Left colon (tissue), 2 donors: ENCODE measurements around the gene FNIP2. TPM values are rescaled to one million over a fixed set of nuclear protein-coding genes. Genes with fewer than 3 reads are reported as not detected.
A peak's percentile ranks its signal among the peaks of the same experiment; 100 is the strongest.
"Not testable (repeated sequence)": the region's sequence is repeated elsewhere in the genome, so short reads cannot be mapped to it uniquely, and the experiment has no call there.

Experiments
- ATAC-seq: fragments of 200-7000 bp; cut with Tn5 transposase; one replicate; pipeline ENCODE4 v1.9.1; 2020; ENCODE audit warnings: mild to moderate bottlenecking, moderate library complexity
- DNase-seq, 2 donors: peaks; one replicate each; pipeline ENCODE4 v3.0.0-alpha.2; 2020
- intact Hi-C, 2 donors: fragments of 100-400 bp; cut with DNase I in 1 of 2; cut with micrococcal nuclease in 1 of 2; formaldehyde crosslinking; loops; one replicate each; pipeline versions ENCODE4 v1.11.2 to v1.14.0; 2022; cut with DNase I, micrococcal nuclease
- total RNA-seq, 2 donors: library from RNA; stranded (reverse); fragmentation: NEBNext Ultra II Directional; extraction: Animal tissue kit (Norgen Biotek cat#: 25700); gene quantifications; one replicate each; pipeline ENCODE4 v1.2.1, GENCODE V29; 2021
- donor health status: DM: no; HTN: no; CAD: no.
- donor health status: DM: yes; HTN: yes; CAD: no.

The FNIP2 gene
- total RNA-seq, 2 donors from 2014 or later, result 69.0 TPM

DNA sequence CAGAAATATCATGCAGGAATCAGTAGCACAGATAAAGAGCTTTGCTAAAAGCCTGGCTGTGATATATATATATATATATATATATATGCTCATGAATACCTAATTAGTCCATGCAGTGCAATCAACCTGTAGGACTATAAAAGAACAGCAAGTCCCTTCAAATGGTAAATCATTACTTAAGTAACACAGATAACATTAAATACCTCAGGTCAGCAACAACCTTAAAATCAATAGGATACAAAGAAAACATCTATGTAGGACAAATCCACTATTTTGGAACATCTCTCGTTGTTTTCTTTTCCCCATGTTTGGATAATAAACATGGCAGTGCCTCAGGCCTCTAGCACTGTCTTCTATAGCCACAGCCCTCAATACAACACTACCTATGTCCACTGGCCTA lies 106.6 kb downstream of the FNIP2 start:
- intact Hi-C loops, result no loop called here
- ATAC-seq (no peak), DNase-seq (no peak)

DNA sequence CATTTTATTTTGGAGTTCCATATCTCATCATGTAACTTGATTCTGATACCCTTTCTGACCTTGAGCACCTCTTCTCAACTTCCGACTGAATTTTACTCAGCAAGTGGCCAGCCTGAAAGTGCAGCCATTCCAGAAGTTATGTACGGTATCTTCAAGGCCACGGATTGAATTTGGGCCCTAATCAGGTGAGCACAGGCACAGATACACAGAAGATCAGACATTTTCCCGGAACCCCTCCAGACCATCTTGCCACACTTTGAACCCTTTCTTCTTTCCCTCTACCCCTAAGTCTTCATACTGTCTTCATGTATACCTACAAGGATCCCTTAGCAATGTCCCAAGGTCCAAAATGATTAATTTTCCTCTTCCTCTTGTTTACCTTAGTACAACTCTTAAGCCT lies 108.2 kb downstream of the FNIP2 start:
- DNase-seq (no peak), ATAC-seq (no peak)
- intact Hi-C loops, result no loop called here

DNA sequence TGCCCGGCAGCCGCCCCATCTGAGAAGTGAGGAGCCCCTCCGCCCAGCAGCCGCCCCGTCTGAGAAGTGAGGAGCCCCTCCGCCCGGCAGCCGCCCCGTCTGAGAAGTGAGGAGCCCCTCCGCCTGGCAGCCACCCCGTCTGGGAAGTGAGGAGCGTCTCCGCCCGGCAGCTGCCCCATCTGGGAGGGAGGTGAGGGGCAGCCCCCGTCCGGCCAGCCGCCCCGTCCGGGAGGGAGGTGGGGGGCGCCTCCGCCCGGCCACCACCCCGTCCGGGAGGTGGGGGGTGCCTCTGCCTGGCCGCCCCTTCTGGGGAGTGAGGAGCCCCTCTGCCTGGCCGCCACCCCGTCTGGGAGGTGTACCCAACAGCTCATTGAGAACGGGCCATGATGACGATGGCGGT lies 113.3 kb downstream of the FNIP2 start:
- ATAC-seq, DNase-seq, intact Hi-C loops: not testable (repeated sequence)

DNA sequence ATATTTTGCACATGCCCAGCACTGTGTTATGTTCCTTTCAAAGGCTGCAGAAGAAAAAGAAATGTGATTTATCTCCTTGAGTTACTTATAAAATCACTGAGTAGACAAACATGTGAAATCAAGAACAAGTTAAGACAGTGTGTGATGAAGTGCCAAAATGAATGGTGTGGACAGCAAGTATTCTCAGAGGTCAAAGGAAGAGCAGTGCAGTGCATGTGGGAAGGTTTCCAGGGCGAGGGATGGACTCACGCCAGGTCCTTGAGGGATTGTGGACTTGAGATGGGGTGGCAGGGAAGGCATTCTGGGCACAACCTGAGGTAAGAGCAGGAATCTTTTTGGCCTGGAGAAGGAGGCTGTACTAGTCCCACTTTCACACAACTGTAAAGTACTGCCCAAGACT lies 115.5 kb downstream of the FNIP2 start:
- DNase-seq, result no peak
- intact Hi-C loops, result no loop called here
- ATAC-seq, result no peak

DNA sequence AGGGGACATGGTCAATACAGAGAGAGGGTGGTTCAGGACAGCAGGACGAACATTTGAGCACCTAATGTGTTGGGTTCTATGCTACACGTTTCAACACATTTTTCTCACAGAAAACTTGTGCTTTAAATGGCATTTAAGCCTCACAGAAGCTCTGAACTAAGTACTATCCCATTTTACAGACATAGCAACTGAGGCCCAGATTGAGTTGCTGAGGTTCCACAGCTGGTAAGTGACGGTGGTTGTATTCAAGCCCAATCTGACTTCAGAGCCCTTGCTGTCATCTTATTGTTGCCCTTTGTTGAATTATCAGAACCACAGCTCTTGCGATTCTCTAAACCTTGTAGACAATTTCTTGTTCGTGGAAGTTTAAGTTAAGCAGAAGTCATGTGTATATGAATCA lies 116.7 kb downstream of the FNIP2 start:
- DNase-seq (no peak), ATAC-seq (no peak)
- intact Hi-C loops, result no loop called here

DNA sequence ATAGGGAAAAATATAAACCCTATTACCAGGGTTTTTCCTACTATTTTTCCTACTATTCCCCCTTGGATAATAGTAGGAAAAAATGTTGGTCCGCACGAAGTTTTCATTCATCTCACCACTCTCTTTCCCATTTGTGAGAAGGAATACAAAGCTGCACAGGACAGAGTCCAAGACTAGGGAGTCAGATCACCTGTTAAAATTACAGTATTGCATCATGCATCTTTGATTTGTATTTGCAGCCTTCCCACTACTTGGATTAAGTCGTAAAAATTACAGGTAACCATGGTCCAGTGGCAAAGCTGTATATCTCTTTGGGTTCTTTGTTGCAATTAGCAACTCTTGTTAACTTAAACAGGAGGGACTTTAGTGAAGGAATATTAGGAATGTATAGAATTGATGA lies 121.5 kb downstream of the FNIP2 start:
- intact Hi-C loops, result no loop called here
- no peak for ATAC-seq
- no peak for DNase-seq

DNA sequence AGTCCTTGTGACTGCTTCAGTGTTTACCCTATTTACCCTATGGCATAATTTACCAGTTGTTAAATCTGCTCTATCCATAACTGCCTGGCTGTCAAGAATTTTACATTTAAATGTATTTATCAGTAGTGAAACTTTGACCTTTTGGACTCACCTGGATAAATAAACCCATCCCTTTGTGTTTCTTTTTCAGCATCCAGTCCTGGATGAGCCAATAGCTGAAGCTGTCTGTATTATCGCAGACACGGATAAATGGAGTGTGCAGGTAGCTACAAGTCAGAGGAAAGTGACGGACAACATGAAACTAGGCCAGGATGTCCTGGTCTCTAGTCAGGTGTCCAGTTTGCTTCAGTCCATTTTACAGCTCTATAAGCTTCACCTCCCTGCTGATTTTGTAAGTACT lies 122.4 kb downstream of the FNIP2 start:
- peak; percentile 44 for ATAC-seq
- no peak for DNase-seq
- intact Hi-C loops, result no loop called here

DNA sequence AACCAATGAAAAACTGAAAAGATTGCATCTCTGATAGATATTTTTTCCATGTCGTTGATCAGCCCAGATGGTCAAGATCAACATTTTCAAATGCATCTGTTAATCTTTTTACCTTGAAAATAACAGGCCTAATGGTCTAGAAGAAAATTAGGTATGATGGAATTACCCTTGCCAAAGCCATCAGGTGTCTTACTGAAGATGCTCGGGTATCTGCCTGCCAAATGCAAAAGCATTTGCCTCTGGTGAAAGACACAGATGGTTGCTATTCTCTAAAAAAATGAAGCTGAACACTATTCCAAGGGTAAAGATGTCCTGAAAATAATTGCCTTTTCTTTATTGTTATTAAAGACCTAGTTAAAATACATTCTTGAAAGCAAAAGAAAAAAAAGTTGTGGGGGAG lies 126.0 kb downstream of the FNIP2 start:
- DNase-seq, result no peak
- intact Hi-C loops, result no loop called here
- ATAC-seq, result no peak

DNA sequence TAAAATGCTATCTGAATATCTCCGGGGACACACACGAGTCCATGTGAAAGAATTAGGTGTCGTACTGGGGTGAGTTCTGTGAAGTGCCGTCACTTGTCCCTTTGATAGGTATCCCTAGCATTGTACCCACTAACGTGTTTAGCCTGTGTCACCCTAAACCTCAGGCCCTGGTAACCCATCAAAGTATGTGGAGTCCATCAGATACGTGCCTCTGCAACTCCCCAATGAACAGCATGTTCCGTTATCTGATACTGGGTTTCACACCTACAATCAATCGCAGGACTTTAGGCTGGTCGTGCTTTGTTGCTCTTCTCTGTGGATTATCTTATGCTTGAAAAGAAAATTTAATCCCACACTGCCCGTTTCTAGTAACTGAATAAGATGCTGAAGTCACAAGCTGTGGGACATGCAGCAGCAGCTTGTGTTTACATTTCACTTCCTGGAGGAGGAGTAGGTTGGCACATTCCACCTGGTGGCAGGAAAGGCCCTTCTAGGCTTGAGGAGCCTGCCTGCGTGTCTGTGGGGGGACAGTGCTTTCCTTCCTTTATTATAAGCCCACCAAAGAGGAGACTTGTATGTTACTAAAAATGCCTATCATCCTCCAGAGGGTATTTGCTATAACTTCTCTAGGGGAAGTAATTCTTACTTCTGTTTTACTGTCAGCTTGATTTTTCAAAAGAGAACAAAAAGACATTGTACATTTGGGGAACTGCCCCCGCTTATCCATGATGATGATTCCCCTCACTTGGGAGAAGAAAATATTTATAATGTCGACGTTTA lies 127.2 kb downstream of the FNIP2 start:
- DNase-seq (peak in 1 of 2 donors; percentile 16), ATAC-seq (peak; percentile 83)
- intact Hi-C loops, result no loop called here

DNA sequence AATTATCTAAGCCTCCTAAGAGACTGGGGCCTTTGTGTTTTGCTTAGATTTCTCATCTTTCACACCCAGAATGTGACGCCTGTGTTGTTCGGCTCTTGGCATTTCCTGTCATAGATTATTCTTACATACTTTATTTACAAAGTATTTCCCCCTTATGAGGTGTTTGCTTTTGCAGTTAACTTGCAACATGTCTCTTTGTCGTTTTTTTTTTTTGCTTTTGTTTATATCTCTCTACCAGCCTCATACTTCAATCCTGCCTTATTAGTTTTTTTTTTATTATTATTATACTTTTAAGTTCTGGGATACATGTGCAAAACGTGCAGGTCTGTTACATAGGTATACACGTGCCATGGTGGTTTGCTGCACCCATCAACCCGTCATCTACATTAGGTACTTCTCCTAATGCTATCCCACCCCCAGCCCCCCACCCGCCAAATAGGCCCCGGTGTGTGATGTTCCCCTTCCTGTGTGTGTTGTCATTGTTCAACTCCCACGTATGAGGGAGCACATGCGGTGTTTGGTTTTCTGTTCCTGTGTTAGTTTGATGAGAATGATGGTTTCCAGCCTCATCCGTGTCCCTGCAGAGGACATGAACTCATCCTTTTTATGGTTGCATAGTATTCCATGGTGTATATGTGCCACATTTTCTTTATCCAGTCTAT lies 127.9 kb downstream of the FNIP2 start:
- ATAC-seq, intact Hi-C loops, DNase-seq: not testable (repeated sequence)

DNA sequence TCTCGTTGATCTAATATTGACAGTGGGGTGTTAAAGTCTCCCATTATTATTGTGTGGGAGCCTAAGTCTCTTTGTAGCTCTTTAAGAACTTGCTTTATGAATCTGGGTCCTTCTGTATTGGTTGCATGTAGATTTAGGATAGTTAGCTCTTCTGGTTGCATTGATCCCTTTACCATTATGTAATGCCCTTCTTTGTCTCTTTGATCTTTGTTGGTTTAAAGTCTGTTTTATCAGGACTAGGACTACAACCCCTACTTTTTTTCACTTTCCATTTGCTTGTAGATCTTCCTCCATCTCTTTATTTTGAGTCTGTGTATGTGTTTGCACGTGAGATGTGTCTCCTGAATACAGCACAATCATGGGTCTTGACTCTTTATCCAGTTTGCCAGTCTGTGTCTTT lies 131.6 kb downstream of the FNIP2 start:
- intact Hi-C loops, DNase-seq, ATAC-seq: not testable (repeated sequence)

DNA sequence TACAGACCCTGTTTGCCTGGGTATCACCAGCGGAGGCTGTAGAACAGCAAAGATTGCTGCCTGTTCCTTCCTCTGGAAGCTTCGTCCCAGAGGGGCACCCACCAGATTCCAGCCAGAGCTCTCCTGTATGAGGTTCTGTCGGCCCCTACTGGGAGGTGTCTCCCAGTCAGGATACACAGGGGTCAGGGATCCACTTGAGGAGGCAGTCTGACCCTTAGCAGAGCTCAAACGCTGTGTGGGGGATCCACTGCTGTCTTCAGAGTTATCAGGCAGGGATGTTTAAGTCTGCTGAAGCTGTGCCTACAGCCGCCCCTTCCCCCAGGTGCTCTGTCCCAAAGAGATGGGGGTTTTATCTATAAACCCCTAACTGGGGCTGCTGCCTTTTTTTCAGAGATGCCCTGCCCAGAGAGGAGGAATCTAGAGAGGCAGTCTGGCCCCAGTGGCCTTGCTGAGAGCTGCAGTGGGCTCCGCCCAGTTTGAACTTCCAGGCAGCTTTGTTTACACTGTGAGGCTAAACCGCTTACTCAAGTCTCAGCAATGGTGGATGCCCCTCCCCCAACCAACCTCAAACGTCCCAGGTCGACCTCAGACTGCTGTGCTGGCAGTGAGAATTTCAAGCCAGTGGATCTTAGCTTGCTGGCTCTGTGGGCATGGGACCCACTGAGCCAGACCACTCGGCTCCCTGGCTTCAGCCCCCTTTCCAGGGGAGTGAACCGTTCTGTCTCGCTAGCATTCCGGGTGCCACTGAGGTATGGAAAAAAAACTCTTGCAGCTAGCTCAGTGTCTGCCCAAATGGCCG lies 133.7 kb downstream of the FNIP2 start:
- peak; percentile 74 for ATAC-seq
- intact Hi-C loops, result not testable (repeated sequence)

DNA sequence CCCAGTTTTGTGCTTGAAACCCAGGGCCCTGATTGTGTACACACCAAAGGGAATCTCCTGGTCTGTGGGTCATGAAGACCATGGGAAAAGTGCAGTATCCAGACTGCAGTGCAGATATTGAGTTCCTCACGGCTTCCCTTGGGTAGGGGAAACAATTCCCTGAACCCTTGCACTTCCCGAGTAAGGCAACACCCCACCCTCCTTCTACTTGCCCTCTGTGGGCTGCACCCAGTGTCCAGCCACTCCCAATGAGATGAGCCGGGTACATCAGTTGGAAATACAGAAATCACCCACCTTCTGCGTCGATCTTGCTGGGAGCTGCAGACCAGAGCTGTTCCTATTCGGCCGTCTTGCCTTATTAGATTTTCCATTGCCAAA lies 134.2 kb downstream of the FNIP2 start:
- DNase-seq, result no peak
- no peak for ATAC-seq

More for the DNA sequence above, 133.7 kb downstream of the FNIP2 start:
- peak; percentile 45 to 54 for DNase-seq

DNA sequence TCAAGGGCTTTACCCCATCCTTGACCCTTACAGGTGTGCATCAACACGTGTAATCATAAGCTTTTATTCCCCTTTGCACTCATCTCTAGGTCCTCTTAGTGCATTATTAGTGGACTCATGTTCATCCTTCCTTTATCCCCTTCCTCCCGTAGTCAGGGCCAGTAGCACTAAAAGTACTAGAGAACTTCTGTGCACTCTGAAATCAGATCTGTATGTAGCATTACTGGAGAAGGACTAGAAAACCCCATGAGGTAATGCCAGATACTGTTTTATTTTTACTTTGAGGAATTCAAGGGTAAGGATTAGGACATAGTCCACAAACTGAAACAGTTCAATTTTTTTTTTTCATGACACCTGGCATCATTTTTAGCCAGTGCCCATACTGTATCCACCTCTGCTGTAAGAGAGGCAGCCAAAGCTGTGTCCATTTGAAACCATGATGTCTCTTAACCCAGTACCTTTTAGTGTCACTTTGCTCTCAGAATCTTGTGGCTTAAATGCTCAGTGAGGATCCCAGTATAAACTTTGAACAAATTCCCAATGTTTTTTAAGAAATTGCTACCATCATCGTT lies 134.7 kb downstream of the FNIP2 start:
- intact Hi-C loops, result no loop called here
- DNase-seq (no peak), ATAC-seq (no peak)

More for the DNA sequence above, 134.2 kb downstream of the FNIP2 start:
- intact Hi-C loops, result no loop called here

DNA sequence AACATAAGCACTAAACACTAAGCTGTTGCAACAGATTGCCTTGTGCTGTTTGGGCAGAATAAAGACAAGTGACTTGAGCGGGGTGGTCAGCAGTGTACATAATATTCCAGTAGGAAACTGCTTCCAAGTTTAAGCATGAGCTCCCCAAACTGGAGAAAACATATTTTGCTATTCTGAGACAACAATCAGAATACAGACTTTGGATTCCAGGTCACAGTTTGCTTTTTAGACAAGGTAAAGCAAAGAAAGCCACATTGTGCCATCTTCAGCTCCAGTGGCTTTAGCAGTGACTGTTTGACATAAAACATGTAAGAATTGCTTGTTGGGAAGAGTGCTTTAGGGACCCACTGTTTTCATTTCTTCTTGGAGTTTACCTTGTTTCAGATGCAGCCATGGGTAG lies 136.0 kb downstream of the FNIP2 start:
- DNase-seq, result no peak
- intact Hi-C loops, result no loop called here
- no peak for ATAC-seq

DNA sequence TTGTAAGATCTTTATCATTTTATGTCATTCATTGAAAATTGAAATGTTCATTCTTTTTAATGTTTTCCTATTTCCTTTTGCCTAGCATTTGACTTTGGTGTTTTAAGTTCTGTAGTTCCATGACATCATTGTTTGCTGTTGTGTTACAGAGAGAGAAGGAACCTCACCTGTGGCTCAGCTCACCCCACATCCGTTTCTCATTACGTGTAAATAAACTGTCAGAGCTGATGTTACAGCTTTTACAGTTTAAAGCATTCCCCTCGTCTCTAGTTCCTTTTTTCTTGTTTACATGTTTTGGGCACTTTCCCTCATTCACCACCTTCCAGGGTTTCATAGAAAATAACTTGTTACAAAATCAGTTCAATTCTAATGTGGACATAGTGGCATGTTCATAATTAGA lies 137.2 kb downstream of the FNIP2 start:
- intact Hi-C loops, result no loop called here
- no peak for ATAC-seq
- DNase-seq, result no peak

DNA sequence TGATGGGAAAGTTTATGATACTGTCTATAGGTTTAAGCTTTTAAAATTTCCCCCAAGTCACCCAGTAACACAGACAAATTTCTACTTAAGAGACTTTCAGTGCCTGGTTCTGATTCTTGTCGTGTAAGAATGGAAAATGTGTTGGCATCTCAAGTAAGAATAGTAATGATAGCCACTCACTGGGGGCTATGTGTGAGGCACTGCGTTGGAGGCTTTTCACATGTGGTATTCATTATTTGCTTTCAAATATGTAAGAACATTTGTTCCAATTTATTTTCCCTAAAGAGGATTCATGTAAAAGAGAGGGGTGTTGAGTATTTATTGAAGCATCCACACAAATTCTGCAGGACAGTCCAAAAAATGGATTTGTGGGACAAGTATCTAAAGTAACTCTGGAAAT lies 143.6 kb downstream of the FNIP2 start:
- intact Hi-C loops, result no loop called here
- no peak for DNase-seq
- ATAC-seq, result no peak

DNA sequence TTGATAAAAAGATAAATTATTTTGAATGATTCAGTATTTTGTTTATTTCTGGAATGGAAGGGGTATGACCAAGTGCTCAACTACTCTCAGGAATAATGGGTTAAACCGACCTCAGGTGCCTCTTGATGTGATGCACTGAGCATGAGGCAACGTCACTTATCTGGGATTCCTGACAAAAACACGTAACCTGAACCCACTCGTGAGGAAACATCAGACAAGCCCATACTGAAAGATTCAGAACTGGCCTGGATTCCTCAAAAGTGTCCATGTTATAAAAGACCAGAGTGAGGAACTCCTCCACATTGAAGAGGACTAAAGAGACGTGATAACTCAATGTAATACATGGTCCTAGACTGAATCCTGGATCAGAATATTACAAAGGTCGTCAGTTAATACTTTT lies 144.0 kb downstream of the FNIP2 start:
- intact Hi-C loops, result no loop called here
- ATAC-seq (no peak), DNase-seq (no peak)

DNA sequence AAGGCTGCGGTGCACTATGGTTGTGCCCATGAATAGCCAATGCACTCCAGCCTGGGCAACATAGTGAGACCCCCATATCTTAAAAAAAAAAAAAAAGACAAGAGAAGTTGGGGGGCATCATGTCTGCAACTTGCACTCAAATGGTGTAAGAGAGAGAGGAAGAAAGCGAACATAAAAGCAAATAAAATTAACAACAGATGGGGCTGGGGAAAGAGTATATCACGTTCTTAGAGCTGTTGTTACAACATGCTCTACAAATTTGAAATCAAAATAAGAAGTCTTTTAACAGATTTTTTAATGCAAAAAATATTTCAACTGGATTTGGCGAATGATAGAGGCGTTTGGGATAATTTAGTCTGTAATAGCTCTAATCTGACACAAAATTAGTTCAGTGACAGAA lies 144.9 kb downstream of the FNIP2 start:
- intact Hi-C loops, result no loop called here
- DNase-seq (no peak), ATAC-seq (no peak)

DNA sequence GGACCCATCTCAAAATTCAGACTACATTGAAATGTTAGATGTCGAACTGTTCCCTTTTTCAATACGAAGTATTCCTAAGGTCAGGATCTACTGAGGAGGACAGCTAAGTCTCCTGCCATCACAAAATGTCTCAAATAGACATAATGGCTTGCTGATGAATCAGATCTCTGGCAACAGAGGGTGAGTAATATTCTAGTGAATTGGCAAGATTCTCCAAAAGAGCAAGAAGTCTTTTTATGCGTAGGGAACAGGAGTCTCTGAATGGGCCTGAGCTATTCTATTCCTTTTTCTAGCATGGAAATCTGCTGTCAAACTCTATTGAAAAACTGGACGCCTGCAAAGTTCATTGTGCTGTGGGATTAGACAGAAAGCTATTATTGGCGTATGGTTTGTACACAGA lies 145.4 kb downstream of the FNIP2 start:
- intact Hi-C loops, result no loop called here
- no peak for ATAC-seq
- no peak for DNase-seq
